A549 (cell line): Measurements from ENCODE around the gene FADS6. TPM values are rescaled to one million over a fixed set of nuclear protein-coding genes. Genes with fewer than 3 reads are reported as not detected.
A peak's percentile ranks its signal among the peaks of the same experiment; 100 is the strongest.

Experiments
- ATAC-seq, 2 experiments: fragments of 200-7000 bp in 1 of 2; fragments of >200 bp in 1 of 2; cut with Nextera tagmentation in 1 of 2; cut with Tn5 transposase in 1 of 2; 3 replicates each; pipeline versions ENCODE4 v1.8.0 to v1.9.1; 2018 to 2020; ENCODE audit warnings: mild to moderate bottlenecking in 1 of 2, moderate library complexity in 1 of 2
- CTCF ChIA-PET: fragments of 300-600 bp; sonication (Branson Sonifier 250); formaldehyde crosslinking; extraction: SDS; loops from one replicate; lab custom pipeline; 2021; ENCODE audit warnings: antibody characterized with exemption, inconsistent platforms; lab: Yijun Ruan, JAX
- POLR2A ChIA-PET: fragments of 350-600 bp; formaldehyde crosslinking; extraction: SDS; loops from one replicate; lab custom pipeline; 2021; ENCODE audit warnings: antibody characterized with exemption, inconsistent platforms; lab: Yijun Ruan, JAX
- DNase-seq, 2 experiments: peaks; one replicate each; pipeline versions ENCODE4 v3.0.0 to v3.0.0-alpha.2; 2011 to 2016; ENCODE audit warnings: low read depth in 1 of 2, low spot score in 1 of 2
- FAIRE-seq: peaks from 2 replicates; lab custom pipeline; 2011; peaks lifted over from hg19 to GRCh38; lab: Jason Lieb, UNC
- H3K27ac ChIP-seq, 2 experiments: fragments of >200 bp; sonication (Bioruptor Twin); formaldehyde crosslinking; 3 replicates each; pipeline ENCODE4 v1.5.1; 2016 to 2017
- H3K4me1 ChIP-seq: fragments of >200 bp; sonication (Bioruptor Twin); formaldehyde crosslinking; 3 replicates; pipeline ENCODE4 v1.6.1; 2016
- H3K4me2 ChIP-seq: fragments of >200 bp; sonication (Bioruptor Twin); formaldehyde crosslinking; 3 replicates; pipeline ENCODE4 v1.6.1; 2016
- H3K4me3 ChIP-seq: fragments of >200 bp; sonication (Bioruptor Twin); formaldehyde crosslinking; 3 replicates; pipeline ENCODE4 v1.5.1; 2016
- H3K9me3 ChIP-seq: fragments of >200 bp; sonication (Bioruptor Twin); formaldehyde crosslinking; 3 replicates; pipeline ENCODE4 v1.6.1; 2016
- CBX8 ChIP-seq: fragments of 200-600 bp; sonication (generic); IDR thresholded peaks from 2 replicates; pipeline ENCODE4 v1.6.1; 2016
- CTCF ChIP-seq: fragments of >200 bp; sonication (Bioruptor Twin); formaldehyde crosslinking; IDR thresholded peaks from 3 replicates; pipeline ENCODE4 v1.5.1; 2016
- GATA3 ChIP-seq: IDR thresholded peaks from 2 replicates; pipeline ENCODE4 v1.6.1; 2012; ENCODE audit warnings: borderline replicate concordance
- HMGXB4 ChIP-seq: fragments of 250-450 bp; sonication (Bioruptor Pico); IDR thresholded peaks from 2 replicates; pipeline ENCODE4 v1.5.0; 2021; ENCODE audit warnings: mild to moderate bottlenecking, moderate library complexity, borderline replicate concordance
- JUNB ChIP-seq: fragments of >200 bp; sonication (Bioruptor Twin); formaldehyde crosslinking; IDR thresholded peaks from 2 replicates; pipeline ENCODE4 v1.6.1; 2016
- KDM1A ChIP-seq: fragments of 200-600 bp; sonication (generic); IDR thresholded peaks from 2 replicates; pipeline ENCODE4 v1.6.1; 2016; ENCODE audit warnings: low read depth, mild to moderate bottlenecking
- NPAS2 ChIP-seq: fragments of 250-450 bp; sonication (Bioruptor Pico); IDR thresholded peaks from 2 replicates; pipeline ENCODE4 v1.8.0; 2022; ENCODE audit warnings: mild to moderate bottlenecking, moderate library complexity, borderline replicate concordance
- PHF8 ChIP-seq: fragments of 200-600 bp; sonication (generic); IDR thresholded peaks from 2 replicates; pipeline ENCODE4 v1.6.1; 2016; ENCODE audit warnings: low read depth, mild to moderate bottlenecking, antibody characterized with exemption, moderate library complexity, borderline replicate concordance
- POLR2AphosphoS2 ChIP-seq: conservative IDR thresholded peaks from 2 replicates; pipeline ENCODE4 v1.6.1; 2012; ENCODE audit warnings: low read length, improper control_type of control experiment, inconsistent platforms
- RNF2 ChIP-seq: fragments of 200-600 bp; sonication (generic); IDR thresholded peaks from 2 replicates; pipeline ENCODE4 v1.6.1; 2016; ENCODE audit warnings: low read depth, mild to moderate bottlenecking, antibody characterized with exemption, moderate library complexity, borderline replicate concordance
- SMC3 ChIP-seq: fragments of >200 bp; sonication (Bioruptor Twin); formaldehyde crosslinking; IDR thresholded peaks from 3 replicates; pipeline ENCODE4 v1.6.1; 2018; ENCODE audit warnings: inconsistent platforms
- TFCP2L1 ChIP-seq: fragments of 250-450 bp; sonication (Bioruptor Pico); IDR thresholded peaks from 2 replicates; pipeline ENCODE4 v1.5.0; 2021; ENCODE audit warnings: mild to moderate bottlenecking
- ZFP36 ChIP-seq: fragments of 450-650 bp; IDR thresholded peaks from 2 replicates; pipeline ENCODE4 v1.6.1; 2014; ENCODE audit warnings: borderline replicate concordance; ENCODE audit not compliant: partially characterized antibody
- WGBS: methylation state at CpG from one replicate; pipeline ENCODE4 v1.1.6; 2017; ENCODE audit errors: missing lambda C conversion rate; 5-methylcytosine and 5-hydroxymethylcytosine counted together
- polyA plus RNA-seq, 4 experiments: library from polyadenylated mRNA; depleted of rRNA in 3 of 4; stranded (reverse); fragments of >200 nt; fragmentation: RNase III in 1 of 4; extraction: RNeasy Plus Mini Kit Qiagen cat#74134 plus additional on column Dnase treatment in 1 of 4; gene quantifications; 2 replicates in 3 of 4; 3 replicates in 1 of 4; pipeline ENCODE4 v1.2.3, GENCODE V29; 2011 to 2017
- TF ChIP-seq, protein P1 (sequence below): IDR thresholded peaks from 2 replicates; pipeline ENCODE4 v1.6.1; 2012
- TF ChIP-seq, protein P2 (sequence below): IDR thresholded peaks from 2 replicates; pipeline ENCODE4 v1.6.1; 2012; ENCODE audit warnings: low read depth, borderline replicate concordance
- TF ChIP-seq, protein P3 (sequence below): fragments of 200-600 bp; sonication (generic); IDR thresholded peaks from 2 replicates; pipeline ENCODE4 v1.6.1; 2016; ENCODE audit warnings: antibody characterized with exemption, mild to moderate bottlenecking, moderate library complexity

FADS6 gene
- polyA plus RNA-seq, 2 of the 4 experiments (the other 2 are of a cell fraction), result 0.04 TPM; not detected in 1

DNA sequence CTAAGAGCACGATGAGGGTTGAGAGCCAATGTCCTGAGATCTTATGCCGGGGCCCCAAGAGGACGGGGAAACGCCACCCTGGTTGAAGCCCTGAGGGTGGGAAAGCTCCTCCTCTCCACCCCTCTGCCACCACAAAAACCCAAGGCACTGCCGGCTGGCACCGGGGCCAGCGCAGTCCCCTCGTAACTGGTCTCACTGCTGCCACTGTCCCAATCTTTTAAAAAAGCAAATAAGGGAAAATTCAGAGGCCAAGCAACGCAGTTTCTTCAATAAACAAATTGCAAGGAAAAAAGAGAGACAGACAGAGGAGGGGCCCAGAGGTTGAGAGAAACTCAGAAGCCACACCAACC lies 40.4 kb downstream of the FADS6 start:
- no peak for FAIRE-seq
- no peaks in the 10 kb centered on the region for H3K9me3 ChIP-seq
- WGBS, result 73% methylated on average over 9 of the region's 9 CpGs

GRCh38 chr17:74852237-74853047 lies 41.0 kb downstream of the FADS6 start:
- ATAC-seq (peak; percentile 26 to 45; a peak in 3 of 6 replicates), DNase-seq (no peak), FAIRE-seq (no peak)
- H3K27ac ChIP-seq, result 0 out of 6 replicates have a peak overlapping the region, but pooled peaks of 1 of the 2 experiments have one; percentile 7
- no peak for TF ChIP-seq PHF8
- TF ChIP-seq, protein P1, sequence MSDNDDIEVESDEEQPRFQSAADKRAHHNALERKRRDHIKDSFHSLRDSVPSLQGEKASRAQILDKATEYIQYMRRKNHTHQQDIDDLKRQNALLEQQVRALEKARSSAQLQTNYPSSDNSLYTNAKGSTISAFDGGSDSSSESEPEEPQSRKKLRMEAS, result peak; percentile 68
- no peak for TF ChIP-seq HMGXB4
- TF ChIP-seq, protein P2, sequence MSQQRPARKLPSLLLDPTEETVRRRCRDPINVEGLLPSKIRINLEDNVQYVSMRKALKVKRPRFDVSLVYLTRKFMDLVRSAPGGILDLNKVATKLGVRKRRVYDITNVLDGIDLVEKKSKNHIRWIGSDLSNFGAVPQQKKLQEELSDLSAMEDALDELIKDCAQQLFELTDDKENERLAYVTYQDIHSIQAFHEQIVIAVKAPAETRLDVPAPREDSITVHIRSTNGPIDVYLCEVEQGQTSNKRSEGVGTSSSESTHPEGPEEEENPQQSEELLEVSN, result 0 out of 2 replicates have a peak, but pooled peaks have one; percentile 33
- no peak for TF ChIP-seq ZFP36
- no peak for TF ChIP-seq GATA3
- TF ChIP-seq, protein P3, sequence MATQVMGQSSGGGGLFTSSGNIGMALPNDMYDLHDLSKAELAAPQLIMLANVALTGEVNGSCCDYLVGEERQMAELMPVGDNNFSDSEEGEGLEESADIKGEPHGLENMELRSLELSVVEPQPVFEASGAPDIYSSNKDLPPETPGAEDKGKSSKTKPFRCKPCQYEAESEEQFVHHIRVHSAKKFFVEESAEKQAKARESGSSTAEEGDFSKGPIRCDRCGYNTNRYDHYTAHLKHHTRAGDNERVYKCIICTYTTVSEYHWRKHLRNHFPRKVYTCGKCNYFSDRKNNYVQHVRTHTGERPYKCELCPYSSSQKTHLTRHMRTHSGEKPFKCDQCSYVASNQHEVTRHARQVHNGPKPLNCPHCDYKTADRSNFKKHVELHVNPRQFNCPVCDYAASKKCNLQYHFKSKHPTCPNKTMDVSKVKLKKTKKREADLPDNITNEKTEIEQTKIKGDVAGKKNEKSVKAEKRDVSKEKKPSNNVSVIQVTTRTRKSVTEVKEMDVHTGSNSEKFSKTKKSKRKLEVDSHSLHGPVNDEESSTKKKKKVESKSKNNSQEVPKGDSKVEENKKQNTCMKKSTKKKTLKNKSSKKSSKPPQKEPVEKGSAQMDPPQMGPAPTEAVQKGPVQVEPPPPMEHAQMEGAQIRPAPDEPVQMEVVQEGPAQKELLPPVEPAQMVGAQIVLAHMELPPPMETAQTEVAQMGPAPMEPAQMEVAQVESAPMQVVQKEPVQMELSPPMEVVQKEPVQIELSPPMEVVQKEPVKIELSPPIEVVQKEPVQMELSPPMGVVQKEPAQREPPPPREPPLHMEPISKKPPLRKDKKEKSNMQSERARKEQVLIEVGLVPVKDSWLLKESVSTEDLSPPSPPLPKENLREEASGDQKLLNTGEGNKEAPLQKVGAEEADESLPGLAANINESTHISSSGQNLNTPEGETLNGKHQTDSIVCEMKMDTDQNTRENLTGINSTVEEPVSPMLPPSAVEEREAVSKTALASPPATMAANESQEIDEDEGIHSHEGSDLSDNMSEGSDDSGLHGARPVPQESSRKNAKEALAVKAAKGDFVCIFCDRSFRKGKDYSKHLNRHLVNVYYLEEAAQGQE, result peak; percentile 29; the same call in 1 of the 2 replicates
- TF ChIP-seq NPAS2, result no peak
- no peak for TF ChIP-seq RNF2
- no peak for TF ChIP-seq CTCF
- no peak for TF ChIP-seq TFCP2L1 (CRISPR knock-in tag)
- peaks cover 8% of the 10 kb centered on the region; the same call in 1 of the 3 replicates for H3K4me1 ChIP-seq
- 45% methylated on average over 21 of the region's 76 CpGs for WGBS
- H3K9me3 ChIP-seq, result no peaks in the 10 kb centered on the region
- POLR2A ChIA-PET, result interaction anchor here (1.8 kb wide), 1 partner anchor 21 kb away, joined by 7 read pairs; the partner anchor contains the start of gene FDXR
- H3K4me3 ChIP-seq, result peak overlapping the region; percentile 25; the same call in 1 of the 3 replicates
- H3K4me2 ChIP-seq, result peak overlapping the region; percentile 68
- CTCF ChIA-PET, result interaction anchor here (1.3 to 42.4 kb wide), 5 partner anchors 9 to 107 kb away, joined by 3 to 1302 read pairs (median 24); partner anchors contain the start of genes FDXR, GRIN2C and NAT9

More for the DNA sequence above, 40.4 kb downstream of the FADS6 start:
- TF ChIP-seq JUNB (no peak), POLR2AphosphoS2 (no peak), KDM1A (no peak), SMC3 (no peak), PHF8 (no peak), CBX8 (no peak)
- TF ChIP-seq, all 56 proteins: peak for 0
- CTCF ChIA-PET, result interaction anchor here (1.3 to 42.4 kb wide), 4 partner anchors 10 to 108 kb away, joined by 3 to 1302 read pairs (median 431); partner anchors contain the start of genes FDXR, GRIN2C and NAT9
- Histone ChIP-seq H3K4me3 (peak overlapping the region; percentile 25; the same call in 1 of the 3 replicates), H3K4me2 (peak overlapping the region; percentile 68), H3K4me1 (peaks cover 8% of the 10 kb centered on the region; the same call in 1 of the 3 replicates), H3K27ac (no peak overlapping the region)
- ATAC-seq, result no peak
- POLR2A ChIA-PET, result interaction anchor here (1.8 kb wide), 1 partner anchor 20 kb away, joined by 7 read pairs; the partner anchor contains the start of gene FDXR
- no peak for DNase-seq
